Measurements from ENCODE around the gene MYRIP. TPM values are rescaled to one million over a fixed set of nuclear protein-coding genes. Genes with fewer than 3 reads are reported as not detected.

Gene MYRIP
- total RNA-seq, 1 donor = under 0.01 TPM

- Histone ChIP-seq H3K9me3 (ENCODE audit: low read depth, low read length) (no peaks in the 10 kb centered on the region), H3K79me2 (ENCODE audit: insufficient read depth, low read length) (no peaks in the 10 kb centered on the region), H3K4me3 (ENCODE audit: insufficient read depth, low read length) (no peak overlapping the region), H3K27me3 (ENCODE audit: insufficient read depth, low read length) (no peaks in the 10 kb centered on the region), H3K27ac (ENCODE audit: low read depth, low read length) (no peak overlapping the region), H3K4me2 (ENCODE audit: insufficient read depth, low read length) (no peak overlapping the region), H4K20me1 (ENCODE audit: insufficient read depth, low read length) (no peaks in the 10 kb centered on the region), H3K4me1 (ENCODE audit: insufficient read depth, low read length) (no peaks in the 10 kb centered on the region), H3K36me3 (ENCODE audit: insufficient read depth, low read length) (no peaks in the 10 kb centered on the region), H2AFZ (ENCODE audit: low read length) (no peak overlapping the region)
- no peak for DNase-seq (ENCODE audit: insufficient read length, low spot score, missing footprints)
- TF ChIP-seq, protein P1, sequence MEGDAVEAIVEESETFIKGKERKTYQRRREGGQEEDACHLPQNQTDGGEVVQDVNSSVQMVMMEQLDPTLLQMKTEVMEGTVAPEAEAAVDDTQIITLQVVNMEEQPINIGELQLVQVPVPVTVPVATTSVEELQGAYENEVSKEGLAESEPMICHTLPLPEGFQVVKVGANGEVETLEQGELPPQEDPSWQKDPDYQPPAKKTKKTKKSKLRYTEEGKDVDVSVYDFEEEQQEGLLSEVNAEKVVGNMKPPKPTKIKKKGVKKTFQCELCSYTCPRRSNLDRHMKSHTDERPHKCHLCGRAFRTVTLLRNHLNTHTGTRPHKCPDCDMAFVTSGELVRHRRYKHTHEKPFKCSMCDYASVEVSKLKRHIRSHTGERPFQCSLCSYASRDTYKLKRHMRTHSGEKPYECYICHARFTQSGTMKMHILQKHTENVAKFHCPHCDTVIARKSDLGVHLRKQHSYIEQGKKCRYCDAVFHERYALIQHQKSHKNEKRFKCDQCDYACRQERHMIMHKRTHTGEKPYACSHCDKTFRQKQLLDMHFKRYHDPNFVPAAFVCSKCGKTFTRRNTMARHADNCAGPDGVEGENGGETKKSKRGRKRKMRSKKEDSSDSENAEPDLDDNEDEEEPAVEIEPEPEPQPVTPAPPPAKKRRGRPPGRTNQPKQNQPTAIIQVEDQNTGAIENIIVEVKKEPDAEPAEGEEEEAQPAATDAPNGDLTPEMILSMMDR (IDR thresholded peaks at IDR 0.05; ENCODE audit: extremely low read depth, low read depth, low read length) = no peak
These were observed 357.6 kb downstream of the MYRIP start for GRCh38 chr3:40166997-40167396.

DNA sequence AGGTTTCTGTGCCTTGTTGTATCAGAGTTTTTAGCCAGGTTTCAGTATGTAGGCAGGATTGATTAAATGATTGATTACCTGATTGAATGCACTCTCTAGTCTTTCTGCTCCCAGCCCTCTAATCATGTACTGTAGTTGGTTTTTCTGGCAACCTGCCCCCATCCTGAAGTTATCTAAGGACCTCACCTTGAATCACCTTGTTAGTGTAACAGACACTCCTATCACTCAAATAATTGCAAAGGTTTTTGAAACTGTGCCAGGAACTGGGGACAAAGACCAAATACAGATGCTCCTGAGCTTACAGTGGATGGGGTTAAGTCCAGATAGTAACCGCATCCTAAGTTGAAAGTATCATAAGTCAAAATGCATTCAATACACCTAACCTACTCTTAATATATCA, 358.5 kb downstream of the MYRIP start:
- no peak overlapping the region for H3K4me2 ChIP-seq (ENCODE audit: insufficient read depth, low read length)
- no peak for DNase-seq (ENCODE audit: insufficient read length, low spot score, missing footprints)
- no peaks in the 10 kb centered on the region for H4K20me1 ChIP-seq (ENCODE audit: insufficient read depth, low read length)
- no peaks in the 10 kb centered on the region for H3K27me3 ChIP-seq (ENCODE audit: insufficient read depth, low read length)
- H3K27ac ChIP-seq (ENCODE audit: low read depth, low read length) = no peak overlapping the region
- TF ChIP-seq, protein P1 (IDR thresholded peaks at IDR 0.05; ENCODE audit: extremely low read depth, low read depth, low read length) = no peak
- no peaks in the 10 kb centered on the region for H3K4me1 ChIP-seq (ENCODE audit: insufficient read depth, low read length)
- no peaks in the 10 kb centered on the region for H3K79me2 ChIP-seq (ENCODE audit: insufficient read depth, low read length)
- no peak overlapping the region for H3K4me3 ChIP-seq (ENCODE audit: insufficient read depth, low read length)
- no peak overlapping the region for H2AFZ ChIP-seq (ENCODE audit: low read length)
- no peaks in the 10 kb centered on the region for H3K9me3 ChIP-seq (ENCODE audit: low read depth, low read length)
- H3K36me3 ChIP-seq (ENCODE audit: insufficient read depth, low read length) = no peaks in the 10 kb centered on the region

DNA sequence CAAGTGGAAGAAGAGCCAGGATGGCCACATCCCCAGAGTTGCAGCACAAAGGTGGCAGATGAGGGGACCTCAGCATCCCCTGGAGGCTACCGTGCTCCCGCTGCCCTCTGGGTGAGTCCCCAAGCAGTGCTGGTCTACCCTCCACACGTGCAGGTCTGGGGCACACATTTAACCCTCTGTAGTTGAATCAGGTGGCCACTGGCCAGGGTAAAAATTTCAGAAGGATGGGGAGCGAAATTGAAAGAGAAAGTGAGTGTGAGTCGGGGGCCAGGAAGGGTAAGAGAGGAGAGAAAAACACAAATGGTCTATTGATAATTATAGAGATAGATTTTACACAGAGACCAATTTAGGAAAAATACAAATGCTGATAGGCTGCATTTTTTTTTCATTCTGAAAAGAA, 360.6 kb downstream of the MYRIP start:
- TF ChIP-seq, protein P1 (IDR thresholded peaks at IDR 0.05; ENCODE audit: extremely low read depth, low read depth, low read length) = no peak

GRCh38 chr3:40170395-40170794, 361.0 kb downstream of the MYRIP start:
- TF ChIP-seq, protein P1 (IDR thresholded peaks at IDR 0.05; ENCODE audit: extremely low read depth, low read depth, low read length) = no peak
- no peaks in the 10 kb centered on the region for H3K4me1 ChIP-seq (ENCODE audit: insufficient read depth, low read length)
- no peak for DNase-seq (ENCODE audit: insufficient read length, low spot score, missing footprints)

More for the DNA sequence above, 360.6 kb downstream of the MYRIP start:
- Histone ChIP-seq H2AFZ (ENCODE audit: low read length) (no peak overlapping the region), H4K20me1 (ENCODE audit: insufficient read depth, low read length) (no peaks in the 10 kb centered on the region), H3K79me2 (ENCODE audit: insufficient read depth, low read length) (no peaks in the 10 kb centered on the region), H3K36me3 (ENCODE audit: insufficient read depth, low read length) (no peaks in the 10 kb centered on the region), H3K27ac (ENCODE audit: low read depth, low read length) (no peak overlapping the region), H3K4me1 (ENCODE audit: insufficient read depth, low read length) (no peaks in the 10 kb centered on the region), H3K4me2 (ENCODE audit: insufficient read depth, low read length) (no peak overlapping the region), H3K9me3 (ENCODE audit: low read depth, low read length) (no peaks in the 10 kb centered on the region), H3K27me3 (ENCODE audit: insufficient read depth, low read length) (no peaks in the 10 kb centered on the region), H3K4me3 (ENCODE audit: insufficient read depth, low read length) (no peak overlapping the region)
- DNase-seq (ENCODE audit: insufficient read length, low spot score, missing footprints) = no peak

More at GRCh38 chr3:40170395-40170794, 361.0 kb downstream of the MYRIP start:
- Histone ChIP-seq H3K4me3 (ENCODE audit: insufficient read depth, low read length) (no peak overlapping the region), H2AFZ (ENCODE audit: low read length) (no peak overlapping the region), H3K4me2 (ENCODE audit: insufficient read depth, low read length) (no peak overlapping the region), H3K36me3 (ENCODE audit: insufficient read depth, low read length) (no peaks in the 10 kb centered on the region), H3K9me3 (ENCODE audit: low read depth, low read length) (no peaks in the 10 kb centered on the region), H4K20me1 (ENCODE audit: insufficient read depth, low read length) (no peaks in the 10 kb centered on the region), H3K27me3 (ENCODE audit: insufficient read depth, low read length) (no peaks in the 10 kb centered on the region), H3K79me2 (ENCODE audit: insufficient read depth, low read length) (no peaks in the 10 kb centered on the region), H3K27ac (ENCODE audit: low read depth, low read length) (no peak overlapping the region)

Measured in osteoblast (primary cell).